GM04504 (cell line): ENCODE results near the gene SYNDIG1.

Experiments
- DNase-seq: peaks from one replicate; pipeline ENCODE4 v3.0.0-alpha.2; 2012; ENCODE audit warnings: low read depth

Gene SYNDIG1

DNA sequence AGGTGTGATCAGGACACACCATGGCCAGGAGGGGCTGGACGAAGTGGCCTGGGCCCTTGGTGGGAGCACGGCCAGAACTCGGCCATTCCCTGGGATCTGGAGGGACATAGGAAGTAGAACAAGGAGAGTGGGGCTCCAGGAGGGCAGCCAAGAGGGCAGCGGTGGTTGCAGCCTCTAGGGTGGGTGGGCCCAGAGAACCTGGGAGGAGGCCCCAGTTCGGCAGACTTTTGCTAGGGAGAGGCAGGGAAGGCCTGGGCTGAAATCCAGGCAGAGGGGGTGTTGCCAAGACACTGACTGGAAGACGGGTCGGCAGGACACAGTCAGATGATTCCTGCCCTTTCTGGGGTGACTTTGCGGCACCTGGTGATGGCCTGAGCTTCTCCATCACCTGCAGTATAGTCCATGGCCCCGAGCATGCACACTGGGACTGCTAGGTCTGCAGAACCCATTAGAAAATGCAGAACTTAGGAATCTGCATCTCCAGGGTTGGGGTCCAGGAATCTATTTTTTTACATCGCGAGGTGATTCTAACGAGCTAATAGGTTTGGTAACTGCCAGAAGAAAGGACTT lies 224.8 kb downstream of the SYNDIG1 start:
- DNase-seq = no peak

DNA sequence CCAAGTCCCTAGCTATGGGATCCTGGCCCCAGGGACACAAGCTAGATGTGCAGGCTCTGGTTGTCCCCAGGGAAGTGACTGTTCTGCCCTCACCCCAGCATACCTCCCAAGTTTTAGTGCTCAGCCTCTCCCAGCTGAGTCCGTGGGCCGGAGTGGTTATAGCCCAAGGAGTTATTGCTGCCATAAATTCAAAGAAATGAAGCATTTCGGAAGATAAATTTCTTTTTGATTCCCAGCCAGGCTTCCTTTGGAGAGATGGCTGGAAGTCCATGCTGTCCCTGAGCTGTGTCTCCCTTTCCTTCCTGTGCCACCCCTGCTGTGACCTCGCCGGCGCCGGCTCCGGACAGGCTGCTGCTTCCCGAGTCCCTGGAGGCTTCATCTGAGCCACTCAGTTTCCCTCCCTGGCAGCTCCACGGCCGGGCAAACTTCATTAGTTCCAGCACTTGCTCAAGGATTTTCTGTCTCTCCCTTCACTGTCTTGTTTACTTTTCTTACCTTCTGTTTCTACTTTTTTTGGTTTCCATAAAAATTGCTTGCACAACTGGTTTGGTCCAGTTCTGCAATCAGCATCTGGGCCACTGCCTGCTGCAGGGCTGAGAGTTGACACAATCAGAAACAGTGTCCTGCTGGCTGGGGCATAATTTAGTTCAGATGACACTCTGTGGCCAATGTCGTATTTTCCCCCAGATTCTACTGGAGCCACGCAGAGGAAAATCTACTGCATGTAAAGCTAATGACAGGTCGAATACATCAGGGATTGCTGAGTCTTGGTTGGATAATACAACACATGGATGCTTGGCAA lies 225.5 kb downstream of the SYNDIG1 start:
- peak; percentile 9 for DNase-seq

DNA sequence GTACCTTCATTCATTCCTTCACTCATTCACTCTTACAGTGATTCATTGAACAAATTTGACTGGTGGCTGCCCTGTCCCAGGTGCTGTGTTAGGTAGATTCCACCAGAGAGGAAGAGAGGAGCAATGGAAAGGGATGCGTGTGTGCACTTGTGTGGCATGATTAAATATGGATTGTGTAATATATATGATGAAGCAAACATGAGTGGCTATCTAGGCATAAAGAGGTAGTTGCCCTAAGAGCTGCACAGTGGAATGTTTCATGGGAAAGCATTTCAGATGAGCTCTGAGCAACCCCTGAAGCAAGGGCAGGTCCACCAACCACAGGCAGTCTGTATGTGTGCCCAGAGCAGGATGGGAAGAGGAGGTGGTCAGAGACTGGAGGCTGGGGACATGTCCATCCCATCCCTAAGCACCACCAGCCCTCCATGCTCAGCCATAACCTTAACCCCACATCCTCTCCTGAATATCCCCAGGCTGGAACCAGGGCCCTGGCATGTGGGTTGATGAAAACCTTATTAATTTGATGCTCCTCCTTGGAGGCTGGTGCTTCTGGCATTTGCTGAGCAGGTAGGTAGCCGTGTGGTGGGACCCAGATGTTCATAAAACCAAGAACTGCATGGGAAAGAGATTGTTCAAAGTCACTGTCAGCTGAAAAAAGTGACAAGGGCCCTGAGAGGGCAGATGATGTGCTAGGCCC lies 226.2 kb downstream of the SYNDIG1 start:
- no peak for DNase-seq

DNA sequence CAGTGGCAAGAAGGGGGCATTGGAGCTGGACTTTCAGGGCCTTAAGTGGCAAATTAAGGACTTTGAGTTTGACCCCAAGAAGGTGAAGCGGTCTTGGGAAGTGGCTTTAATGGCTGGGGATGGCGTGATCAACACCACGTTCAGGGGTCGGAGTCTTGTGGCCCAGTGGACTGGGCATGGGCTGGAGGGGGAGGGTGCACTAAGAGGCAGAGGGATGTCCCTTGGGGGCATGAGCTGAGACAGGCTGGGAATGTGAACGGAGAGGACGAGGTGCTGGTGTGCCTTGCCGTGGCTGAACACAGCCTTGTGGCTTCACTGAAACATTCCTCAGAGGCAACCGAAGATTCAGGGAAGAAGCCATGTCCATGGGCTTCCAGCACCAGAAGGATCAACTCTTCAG lies 227.0 kb downstream of the SYNDIG1 start:
- DNase-seq = no peak

DNA sequence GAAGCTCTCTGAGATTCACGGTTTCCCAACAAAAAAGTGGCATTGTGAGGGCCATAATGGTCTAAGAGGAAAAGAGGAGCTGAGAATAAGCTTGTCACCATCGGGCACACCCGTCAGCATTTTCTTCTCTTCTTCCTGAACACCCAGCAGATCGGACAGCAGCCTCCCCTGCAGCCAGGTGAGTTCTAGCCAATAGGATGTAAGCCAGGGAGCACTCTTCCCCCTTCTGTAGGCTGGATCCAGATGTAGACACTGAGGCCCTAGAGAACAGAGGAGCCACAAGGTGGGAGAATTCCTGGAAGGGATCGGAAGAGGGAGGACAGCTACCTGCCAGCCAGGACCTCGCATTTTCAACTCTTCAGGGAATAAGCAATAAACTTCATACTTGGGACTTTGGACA lies 228.0 kb downstream of the SYNDIG1 start:
- no peak for DNase-seq

DNA sequence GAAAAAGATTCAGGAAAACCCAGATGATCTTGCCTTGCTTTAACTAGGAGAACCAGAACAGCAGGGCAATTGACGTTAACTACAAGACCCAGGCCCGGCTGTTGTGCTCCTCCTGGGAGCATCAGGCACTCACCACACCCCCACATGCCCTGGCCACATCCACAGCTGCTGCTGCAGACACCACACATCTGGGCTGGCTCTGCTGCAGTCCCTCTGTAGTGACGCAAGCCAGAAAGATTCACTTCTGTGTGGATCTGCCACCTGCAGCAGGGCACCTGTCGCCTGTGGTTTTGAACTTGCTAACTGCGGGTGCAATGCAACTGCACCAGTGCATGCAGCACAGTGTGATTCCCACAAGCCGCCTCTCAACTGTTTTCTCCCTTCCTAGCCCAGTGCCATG lies 228.8 kb downstream of the SYNDIG1 start:
- DNase-seq = no peak

DNA sequence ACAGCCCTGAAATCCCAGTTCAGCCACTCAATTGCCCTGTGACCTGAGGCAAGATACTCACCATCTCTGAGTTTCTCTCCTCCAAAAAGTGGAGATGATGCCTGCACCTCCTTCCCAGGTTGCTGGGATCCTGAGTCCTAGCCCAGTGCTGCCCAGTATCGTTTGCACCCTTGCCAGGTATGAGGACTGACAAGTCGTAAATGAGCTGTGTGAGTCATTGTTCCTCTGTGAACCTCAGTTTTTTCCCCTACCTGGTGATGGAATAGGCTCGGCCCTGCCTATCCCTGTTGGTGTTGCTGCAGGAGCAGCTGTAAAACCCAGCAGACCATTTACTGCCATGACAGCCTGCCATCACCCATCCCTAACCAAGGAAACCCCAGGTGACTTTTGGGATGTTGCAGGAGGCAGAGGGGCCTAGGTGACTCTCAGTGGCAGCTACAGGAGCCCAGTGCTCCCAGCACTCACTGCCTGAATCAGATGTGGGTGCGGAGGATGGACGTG lies 229.3 kb downstream of the SYNDIG1 start:
- no peak for DNase-seq

DNA sequence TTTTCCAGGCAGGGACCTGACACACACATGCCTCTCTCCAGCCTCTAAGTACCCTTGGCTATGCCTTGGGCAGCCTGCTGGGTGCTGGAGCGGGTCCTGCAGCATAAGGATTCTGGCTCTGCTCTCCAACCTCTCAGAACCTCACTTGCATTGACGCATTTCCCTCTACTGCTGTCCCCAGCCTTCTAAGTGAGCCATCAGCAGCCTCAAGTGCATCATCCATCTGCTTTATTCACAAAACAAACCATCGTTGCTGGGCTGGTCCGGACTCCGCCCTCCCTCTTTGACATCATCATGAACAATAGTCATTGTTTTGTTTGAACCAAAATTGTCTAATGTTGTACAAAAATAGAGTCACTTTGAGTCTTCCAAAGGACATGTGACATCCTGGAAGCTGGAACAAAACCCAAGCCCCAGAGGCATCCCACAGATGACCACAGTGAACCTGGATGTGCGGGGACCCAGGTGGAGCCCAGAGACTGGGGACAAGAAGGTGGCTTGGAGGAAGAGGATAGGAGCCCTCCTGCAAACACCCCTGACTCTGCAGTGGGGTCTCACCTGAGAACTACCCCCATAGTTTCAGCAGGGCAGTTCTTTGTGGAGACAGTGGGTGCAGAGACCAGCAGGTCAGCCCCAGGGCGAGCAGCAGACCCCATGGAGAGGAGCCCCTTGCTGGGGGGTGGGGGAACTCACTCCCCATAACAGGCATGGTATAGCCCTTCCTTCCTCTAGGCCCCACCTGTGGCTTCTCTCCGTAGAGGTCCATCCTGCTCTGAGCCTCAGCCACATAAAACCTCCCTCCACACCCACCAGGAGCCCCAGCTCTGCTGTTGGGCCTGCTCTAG lies 230.1 kb downstream of the SYNDIG1 start:
- no peak for DNase-seq

DNA sequence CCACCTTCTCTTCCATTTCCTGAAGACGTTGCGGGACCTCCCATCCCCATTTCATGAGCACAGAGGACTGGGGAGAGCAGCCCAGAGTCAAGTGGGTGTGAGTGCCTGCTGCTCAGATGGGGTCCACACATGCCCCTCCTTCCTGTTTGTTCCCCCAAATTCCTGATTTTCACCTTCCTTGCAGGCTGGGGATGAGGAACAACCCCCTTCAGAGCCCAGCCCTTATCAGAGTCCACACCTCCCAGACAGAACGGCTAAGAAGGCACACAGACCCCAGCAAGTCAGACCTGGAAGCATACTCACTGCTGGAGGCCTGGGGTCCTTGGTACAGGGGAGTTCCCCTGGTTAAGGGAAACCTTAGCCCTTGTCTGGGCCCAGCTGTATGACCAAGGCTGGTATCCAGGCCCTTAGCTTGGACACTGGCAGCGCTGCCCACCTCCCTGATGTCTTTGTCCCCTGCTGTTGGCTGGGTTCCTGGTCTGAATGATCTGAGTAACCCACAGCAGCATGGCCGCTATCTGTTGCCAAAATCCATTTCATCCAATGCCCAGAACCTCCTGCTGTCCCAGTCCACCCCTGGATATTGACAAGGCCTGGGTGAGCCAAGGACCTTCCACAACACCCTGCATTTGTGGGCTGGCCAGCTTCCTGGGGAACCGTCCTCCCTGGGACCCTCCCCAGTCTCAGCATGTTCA lies 230.9 kb downstream of the SYNDIG1 start:
- DNase-seq = no peak

DNA sequence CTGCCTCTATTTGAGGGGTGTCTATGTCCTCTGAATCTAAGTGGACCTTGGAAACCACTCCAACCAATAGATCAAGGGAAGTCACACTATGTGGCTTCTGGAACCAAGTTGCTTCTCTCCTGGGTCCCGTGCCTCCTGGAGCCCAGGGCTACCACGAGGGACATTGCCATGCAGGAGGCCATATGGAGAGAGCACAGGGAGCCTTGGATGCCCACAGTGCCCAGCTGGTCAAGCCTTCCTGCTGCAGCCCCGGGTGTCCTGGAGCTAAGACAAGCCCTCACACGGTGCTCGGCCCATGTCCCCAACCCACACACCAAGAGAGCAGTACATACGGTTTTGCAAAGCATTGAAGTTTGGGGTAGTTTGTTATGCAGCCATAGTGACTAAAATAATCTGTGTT lies 231.6 kb downstream of the SYNDIG1 start:
- no peak for DNase-seq

DNA sequence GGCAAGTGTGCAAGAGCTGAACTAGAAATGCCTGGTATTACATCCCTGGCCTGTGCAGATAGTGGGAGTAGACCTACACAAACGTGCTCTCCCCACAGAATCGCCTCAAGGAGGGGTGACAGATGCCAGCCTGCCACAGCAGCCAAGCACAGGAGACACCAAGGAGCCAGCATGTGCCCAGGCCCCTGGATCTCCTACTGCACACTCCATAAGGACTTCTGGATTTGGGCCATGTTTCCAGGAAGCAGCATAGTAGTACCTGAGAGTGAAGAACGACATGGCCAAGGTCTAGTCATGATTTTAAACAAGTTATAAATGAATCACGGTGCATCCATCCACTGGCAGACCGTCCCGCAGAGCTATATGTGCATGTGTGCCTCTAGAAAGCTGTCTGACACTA lies 232.2 kb downstream of the SYNDIG1 start:
- DNase-seq = no peak

DNA sequence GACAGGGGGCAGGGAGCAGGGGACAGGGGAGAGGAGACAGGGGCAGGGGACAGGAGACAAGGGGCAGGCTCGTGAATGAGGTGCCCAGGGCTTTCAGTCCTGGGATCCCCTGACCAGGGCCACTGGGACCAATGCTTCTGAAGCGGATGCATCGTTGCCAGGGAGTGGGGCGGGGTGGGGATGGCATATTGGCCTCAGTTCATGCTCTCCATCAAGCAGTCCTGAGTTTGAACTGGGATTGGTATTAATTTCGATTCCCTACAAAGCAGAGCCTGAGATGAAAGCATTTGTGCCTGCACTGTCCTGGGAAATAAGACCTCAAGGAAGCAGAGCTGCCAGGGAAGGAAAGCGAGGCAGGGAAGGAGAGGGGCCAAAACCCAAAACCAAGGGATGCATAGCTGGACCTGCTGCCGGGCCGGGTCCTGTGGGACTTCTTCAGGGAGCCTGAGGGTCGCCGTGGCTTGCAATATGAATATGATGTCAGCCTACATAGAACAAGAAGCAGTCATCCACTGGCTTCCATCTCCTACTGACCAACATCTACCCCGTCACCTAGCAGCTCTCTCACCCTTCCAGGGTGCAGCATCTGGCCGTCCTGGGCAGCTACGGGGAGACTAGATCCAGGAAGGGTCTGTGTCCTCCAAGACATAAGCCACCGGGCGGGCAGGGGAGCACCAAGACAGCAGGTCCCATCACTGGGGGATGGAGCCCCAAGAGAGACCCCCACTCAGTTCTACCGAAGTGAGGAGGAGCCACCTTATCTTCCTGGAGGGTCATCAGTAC lies 233.3 kb downstream of the SYNDIG1 start:
- DNase-seq = no peak

DNA sequence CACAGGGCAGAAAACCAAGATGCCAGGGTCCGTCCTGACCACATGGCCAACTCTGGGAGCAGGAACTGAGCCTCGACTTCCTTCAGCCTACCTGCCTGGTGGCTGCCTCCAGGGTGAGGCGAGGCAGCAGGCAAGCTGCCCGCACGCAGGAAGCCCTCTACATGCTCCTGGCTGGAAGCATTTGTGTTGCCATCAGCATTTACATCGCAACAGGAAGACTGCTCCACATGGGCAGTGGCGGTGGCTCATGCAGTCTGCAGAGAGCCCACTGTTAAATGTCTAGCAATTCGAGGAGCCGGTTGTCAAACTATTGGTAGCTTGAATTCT lies 233.8 kb downstream of the SYNDIG1 start:
- DNase-seq = no peak

DNA sequence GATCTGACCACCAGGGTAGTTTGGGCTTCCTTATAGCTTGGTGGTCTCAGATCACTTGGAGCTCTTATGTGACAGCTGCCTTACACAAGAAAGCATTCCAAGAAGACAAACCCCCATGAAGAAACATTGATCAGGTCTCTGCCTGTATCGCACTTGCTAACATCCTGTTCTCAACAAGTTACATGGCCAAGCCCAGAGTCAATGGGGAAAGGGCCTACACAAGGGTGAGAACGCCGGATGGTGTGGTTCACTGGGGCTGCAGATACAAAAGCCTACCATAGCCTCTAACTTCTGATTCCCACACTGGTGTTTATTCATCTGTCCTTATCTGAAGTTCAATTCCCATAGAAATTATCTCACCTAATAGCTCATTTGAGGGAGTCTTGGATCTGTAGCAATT lies 235.5 kb downstream of the SYNDIG1 start:
- no peak for DNase-seq

DNA sequence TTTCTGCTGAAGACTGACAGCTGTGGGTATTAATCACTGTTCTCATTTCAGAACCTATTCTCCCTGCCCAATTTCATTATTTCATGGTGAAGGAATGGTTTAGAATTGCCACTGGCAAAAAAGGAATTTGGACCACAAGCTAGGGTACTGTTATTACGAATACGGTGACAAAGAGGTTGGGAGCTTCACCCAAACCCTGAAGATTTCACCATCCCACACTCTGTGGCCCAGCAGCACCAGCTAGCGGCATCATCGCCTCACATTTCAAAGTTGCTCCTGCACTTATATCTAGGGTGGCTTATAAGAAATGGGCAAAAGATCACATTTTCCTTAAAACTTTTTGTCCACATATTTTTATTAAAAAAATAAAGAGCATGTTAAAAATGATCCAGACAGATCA lies 236.1 kb downstream of the SYNDIG1 start:
- DNase-seq = no peak

DNA sequence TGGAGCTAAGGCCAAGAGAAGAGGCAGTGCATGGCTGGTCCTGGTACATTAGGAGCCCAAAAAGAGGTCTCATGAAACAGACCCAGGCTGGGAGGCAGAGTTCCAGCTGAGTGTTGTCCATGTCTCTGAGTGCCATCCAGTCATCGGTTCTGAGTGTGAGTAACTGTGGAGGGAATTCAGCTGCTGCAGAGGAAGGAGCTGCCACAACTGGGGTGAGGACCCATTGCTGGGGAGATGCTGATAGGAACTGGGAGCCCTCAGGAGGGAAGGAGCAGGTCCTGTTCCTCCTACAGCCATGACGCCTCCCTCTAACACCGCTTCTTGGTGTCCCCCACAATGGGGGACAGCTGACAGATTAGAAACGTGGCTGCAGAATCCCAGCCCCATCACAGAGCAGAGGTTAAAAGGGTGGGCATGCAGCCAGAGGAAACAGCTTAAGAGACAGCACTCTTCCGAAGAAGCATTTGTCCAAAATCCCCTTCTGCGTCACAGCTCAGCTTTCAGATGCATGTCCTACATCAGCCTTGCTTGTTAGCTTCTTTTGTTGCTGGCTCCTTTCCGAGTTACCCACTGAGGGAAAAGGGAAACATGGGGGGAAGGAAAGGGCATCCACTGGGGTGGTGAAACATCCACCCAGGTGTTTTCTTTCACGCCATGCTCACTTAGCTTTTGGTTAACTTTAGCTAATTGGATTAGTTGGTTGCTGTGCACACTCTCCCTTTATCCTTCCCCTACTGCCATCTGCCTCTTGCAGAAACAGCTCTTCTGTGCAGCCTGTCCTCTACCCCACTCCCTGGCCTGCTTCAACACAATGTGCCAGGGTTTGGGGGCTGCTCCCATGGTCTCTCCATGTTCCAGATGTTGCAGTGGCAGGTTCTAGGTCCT lies 239.2 kb downstream of the SYNDIG1 start:
- no peak for DNase-seq
